Ramos (cell line): ENCODE data around the gene DBN1.

Experiments
- in situ Hi-C: fragments of 300-500 bp; cut with MboI; formaldehyde crosslinking; loops from one replicate; pipeline ENCODE4 v1.14.3; 2022; ENCODE audit warnings: low sequenced_read_pairs; ENCODE audit not compliant: unreplicated experiment

DBN1 gene

GRCh38 chr5:177449140-177450061, 24.0 kb downstream of the DBN1 start:
- in situ Hi-C loops: loop anchor here (10.0 kb wide), 1 partner anchor 55 kb away; no protein-coding TSS in a partner anchor

- in situ Hi-C loops: loop anchor here (10.0 kb wide), 1 partner anchor 54 kb away; no protein-coding TSS in a partner anchor
These were observed 25.0 kb downstream of the DBN1 start for GRCh38 chr5:177448244-177448950.

DNA sequence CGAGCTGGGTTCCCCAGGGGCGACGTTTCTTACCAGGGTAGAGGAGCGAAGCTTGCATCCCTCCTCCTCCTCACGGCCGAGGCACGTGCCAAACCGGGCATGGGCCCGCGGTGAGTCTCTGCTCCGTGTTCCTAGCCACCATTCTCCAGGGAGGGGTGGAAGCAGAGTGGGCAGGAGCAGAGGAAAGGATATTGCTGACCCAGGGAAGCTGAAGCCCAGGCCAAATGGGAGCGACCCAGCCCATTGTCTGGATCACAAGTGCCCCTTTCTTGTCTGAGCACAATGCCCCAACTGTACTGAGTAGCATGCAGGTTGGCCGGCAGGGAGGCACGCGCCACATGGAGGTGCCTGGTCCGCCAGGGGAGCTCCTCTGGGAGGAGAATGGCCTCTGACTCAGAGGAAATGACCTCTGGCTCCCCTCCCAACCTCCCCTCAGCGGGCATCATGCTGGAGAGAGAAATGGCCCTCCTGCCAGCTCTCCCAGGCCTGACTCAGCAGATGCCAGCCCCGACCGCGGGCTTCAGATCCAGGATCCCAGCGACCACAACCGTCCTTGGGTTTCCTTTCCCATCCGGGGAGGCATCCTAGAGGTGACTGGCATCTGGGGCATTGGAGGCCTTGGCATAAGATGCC, 25.7 kb downstream of the DBN1 start:
- in situ Hi-C loops: loop anchor here (10.0 kb wide), 1 partner anchor 53 kb away; no protein-coding TSS in a partner anchor

DNA sequence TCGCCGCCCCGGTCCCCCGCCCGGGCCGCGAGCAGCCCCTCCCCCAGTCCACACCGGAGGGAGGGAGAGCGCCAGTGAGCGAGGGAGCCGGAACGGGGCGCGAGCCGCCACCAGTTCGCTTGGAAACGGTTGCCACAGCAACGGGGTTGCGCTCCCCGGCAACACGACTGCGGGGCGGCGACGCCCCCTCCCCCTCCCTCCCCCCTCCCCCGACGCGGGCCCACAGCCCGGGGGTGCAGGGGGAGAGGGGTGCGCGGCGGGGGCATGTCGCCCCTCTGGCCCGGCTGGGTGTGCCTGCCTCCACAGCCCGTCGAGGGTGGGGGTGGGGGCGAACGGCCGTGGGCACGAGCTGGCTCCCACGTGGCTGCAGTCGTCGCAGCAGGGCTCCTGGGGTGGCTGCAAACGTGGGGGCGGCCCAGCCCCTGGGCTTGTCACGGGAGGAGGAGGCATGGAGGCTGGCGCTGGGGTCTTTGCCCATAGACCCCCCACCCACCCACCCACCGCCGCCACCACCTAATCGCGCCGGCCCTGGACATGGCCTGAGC, 26.3 kb downstream of the DBN1 start:
- in situ Hi-C loops: loop anchor here (10.0 kb wide), 1 partner anchor 52 kb away; no protein-coding TSS in a partner anchor

DNA sequence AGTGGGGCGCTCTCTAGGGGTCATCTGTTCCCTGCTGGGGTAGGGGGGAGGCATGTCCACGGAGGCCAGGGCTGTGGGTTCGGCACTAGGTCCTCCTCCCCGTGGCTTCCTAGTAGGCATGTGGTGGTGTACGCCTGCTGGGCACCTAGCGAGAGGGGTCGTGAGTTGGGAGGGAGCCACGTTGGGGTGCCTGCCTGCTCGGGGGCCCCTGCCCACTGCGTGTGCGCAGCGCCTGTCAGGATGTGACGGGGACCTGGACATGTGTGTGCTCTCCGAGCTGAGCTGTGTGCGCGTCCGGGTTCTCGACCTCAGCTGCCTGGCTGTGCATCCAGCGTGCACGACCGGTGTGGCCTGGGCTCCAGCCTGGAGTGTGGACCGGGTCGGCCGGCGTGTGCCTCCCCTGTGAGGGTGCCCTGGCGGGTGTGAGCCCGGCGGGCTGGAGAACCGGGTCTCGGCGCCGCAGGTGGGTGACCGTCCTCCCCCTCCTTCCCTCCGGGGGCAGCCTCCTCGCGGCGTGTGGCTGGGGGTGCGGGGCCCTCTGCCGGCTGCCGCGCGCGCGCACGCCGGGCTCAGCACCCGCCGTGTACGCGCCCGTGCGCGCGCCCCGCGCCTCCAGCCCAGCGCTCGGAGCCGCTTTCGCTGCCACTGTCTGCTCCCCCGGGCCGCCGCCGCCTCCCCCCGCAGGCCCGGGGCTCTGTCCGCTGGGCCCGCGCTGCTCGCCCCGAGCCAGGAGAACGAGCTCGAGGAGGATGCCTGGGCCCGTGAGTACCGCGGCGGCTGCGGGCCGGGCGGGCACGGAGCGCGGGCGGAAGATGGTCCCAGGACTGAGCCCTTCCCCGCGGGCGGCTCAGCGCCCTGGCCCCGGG, 27.0 kb downstream of the DBN1 start, which contains the start of gene PRR7:
Gene PRR7, plus strand, starts transcription at position 615 of the 866 bp plus-strand sequence. CDS start 8,254 bp downstream, outside the sequence.
- in situ Hi-C loops: loop anchor here (10.0 kb wide), 1 partner anchor 52 kb away; no protein-coding TSS in a partner anchor

DNA sequence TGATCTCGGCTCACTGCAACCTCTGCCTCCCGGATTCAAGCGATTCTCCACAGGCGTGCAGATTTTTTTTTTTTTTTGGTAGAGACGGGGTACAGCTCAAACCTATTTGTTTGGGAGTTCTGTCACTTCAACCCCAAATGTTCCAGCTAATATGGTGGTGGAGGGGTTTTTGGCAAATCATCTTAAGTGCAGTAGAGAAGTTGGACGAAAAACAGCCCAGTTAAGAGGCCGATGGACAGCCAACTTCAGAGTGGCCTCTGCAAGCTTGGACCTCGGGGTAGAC, 27.6 kb downstream of the DBN1 start:
- in situ Hi-C loops: loop anchor here (10.0 kb wide), 1 partner anchor 51 kb away; no protein-coding TSS in a partner anchor

GRCh38 chr5:177445052-177445916, 28.1 kb downstream of the DBN1 start:
- in situ Hi-C loops: loop anchor here (10.0 kb wide), 1 partner anchor 50 kb away; no protein-coding TSS in a partner anchor

GRCh38 chr5:177444106-177445051, 29.1 kb downstream of the DBN1 start:
- in situ Hi-C loops: loop anchor here (10.0 kb wide), 1 partner anchor 50 kb away; no protein-coding TSS in a partner anchor

DNA sequence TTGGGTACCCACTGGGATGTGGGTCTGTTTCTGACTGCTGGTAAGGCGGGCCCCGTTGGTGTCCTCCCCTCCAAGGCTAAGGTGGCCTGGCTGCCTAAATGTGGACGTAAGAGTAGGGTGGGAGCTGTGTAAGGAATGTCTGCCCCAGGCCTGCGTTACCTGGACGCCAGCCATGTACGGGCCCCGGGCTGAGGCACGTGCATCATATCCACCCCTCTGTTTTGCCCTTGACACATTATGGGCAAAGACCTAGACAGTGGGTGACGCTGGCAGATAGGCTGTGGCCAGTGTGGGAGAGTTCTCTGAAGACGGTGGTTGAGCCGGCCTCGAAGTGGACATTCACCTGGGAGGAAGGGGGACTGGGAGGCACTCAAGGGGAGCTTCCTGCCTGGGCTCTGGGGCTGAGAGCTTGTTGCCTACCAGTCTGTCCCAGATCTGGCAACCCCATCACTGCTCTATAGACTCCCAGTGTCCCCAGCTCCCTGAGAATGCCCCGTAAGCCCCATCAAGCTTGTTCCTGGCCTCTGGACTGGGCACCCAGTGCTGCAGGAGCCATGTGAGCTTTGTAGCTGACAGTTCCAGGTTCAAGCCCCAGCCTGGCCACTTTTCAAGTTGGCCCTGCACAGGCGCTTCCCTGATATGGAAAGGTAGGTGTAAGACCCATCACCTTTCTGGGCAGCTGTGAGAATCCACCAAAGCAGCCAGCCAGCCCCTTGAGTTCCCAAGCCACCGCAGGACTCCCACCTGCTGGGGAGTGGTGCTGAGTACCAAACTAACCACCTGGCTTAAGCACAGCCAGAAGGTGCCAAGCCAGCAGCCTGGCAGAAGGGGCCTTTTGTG, 30.1 kb downstream of the DBN1 start:
- in situ Hi-C loops: loop anchor here (10.0 kb wide), 1 partner anchor 49 kb away; no protein-coding TSS in a partner anchor

GRCh38 chr5:177442066-177442826, 31.2 kb downstream of the DBN1 start:
- in situ Hi-C loops: loop anchor here (10.0 kb wide), 1 partner anchor 47 kb away; no protein-coding TSS in a partner anchor

DNA sequence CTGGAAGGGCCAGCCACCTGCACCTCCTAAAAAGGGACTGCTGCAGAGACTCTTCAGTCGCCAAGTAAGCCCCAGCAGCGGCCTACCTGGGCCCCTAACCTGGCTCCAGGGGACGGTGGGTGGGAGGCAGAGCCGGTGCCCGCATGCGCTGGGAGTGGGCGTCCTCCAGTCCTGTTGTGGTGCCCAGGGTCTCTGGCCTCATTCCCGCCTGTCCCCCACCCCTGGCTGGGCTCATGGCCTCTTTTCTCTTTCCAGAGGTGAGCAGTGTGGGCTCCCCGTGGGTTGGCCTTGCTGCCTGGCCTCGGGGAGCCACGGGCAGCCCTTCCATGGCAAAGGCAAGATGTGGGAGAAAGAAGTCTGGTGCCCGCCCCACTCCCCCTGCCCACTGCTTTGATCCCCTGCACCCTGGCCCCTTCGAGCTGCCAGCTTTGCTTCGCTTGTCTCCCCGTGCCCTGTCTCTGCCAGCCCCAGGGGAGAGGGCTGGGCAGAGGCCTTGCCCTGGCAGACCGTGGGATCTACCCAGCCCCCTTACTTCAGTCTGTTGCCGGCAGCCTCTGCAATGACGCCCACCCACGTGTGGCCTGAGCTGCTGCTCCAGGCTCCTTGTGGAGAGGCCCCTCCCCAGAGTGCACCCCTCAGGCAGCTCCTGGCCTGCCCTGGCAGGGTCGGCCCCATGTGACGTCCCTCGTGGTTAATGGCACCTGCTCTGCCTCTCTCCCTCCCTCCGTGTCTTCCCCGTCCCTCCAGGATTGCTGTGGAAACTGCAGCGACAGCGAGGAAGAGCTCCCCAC, 32.2 kb downstream of the DBN1 start:
- in situ Hi-C loops: loop anchor here (10.0 kb wide), 1 partner anchor 46 kb away; no protein-coding TSS in a partner anchor

DNA sequence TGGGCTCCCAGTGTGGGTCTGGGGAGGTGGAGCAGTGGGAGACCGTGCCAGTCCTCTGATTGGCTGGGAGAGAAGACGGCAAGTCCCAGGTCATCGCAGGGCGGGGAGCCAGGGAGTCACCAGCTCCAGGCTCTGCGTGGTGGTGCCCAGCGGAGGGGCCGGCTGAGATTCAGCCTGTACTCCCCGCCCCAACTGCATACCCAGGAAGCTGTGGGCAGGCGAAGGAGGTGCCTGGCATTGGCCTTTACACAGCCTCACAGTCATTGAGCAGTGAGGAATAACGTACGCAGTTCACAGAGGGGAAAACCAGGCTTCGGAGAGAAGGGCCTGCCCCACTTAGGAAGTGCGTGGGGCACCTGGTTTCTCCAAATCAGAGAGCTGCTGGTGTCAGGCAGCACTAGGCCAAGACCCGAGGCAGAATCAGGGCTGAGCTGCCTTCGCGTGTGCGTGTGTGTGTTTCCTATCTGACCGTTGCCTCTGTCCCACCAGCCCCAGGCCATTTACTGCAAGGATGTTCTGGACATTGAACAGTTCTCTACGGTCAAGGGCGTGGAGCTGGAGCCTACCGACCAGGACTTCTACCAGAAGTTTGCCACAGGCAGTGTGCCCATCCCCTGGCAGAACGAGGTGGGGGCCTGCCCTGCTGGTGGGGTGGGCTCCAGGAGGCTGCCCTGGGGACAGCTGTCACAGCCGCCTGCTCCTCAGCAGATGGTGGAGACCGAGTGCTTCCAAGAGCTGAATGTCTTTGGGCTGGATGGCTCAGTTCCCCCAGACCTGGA, 33.0 kb downstream of the DBN1 start:
- in situ Hi-C loops: loop anchor here (10.0 kb wide), 1 partner anchor 46 kb away; no protein-coding TSS in a partner anchor

GRCh38 chr5:177439518-177440053, 33.8 kb downstream of the DBN1 start:
- in situ Hi-C loops: loop anchor here (10.0 kb wide), 1 partner anchor 45 kb away; no protein-coding TSS in a partner anchor
